GM11168 (cell line): ENCODE measurements around the gene EIF4E1B.
"Not testable (repeated sequence)": the region's sequence is repeated elsewhere in the genome, so short reads cannot be mapped to it uniquely, and the experiment has no call there.

Experiments
- in situ Hi-C: fragments of 300-500 bp; cut with MboI; formaldehyde crosslinking; loops from one replicate; pipeline ENCODE4 v1.12.0; 2022; ENCODE audit warnings: low sequenced_read_pairs; ENCODE audit not compliant: unreplicated experiment

Gene EIF4E1B, protein sequence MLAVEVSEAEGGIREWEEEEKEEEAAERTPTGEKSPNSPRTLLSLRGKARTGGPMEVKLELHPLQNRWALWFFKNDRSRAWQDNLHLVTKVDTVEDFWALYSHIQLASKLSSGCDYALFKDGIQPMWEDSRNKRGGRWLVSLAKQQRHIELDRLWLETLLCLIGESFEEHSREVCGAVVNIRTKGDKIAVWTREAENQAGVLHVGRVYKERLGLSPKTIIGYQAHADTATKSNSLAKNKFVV

DNA sequence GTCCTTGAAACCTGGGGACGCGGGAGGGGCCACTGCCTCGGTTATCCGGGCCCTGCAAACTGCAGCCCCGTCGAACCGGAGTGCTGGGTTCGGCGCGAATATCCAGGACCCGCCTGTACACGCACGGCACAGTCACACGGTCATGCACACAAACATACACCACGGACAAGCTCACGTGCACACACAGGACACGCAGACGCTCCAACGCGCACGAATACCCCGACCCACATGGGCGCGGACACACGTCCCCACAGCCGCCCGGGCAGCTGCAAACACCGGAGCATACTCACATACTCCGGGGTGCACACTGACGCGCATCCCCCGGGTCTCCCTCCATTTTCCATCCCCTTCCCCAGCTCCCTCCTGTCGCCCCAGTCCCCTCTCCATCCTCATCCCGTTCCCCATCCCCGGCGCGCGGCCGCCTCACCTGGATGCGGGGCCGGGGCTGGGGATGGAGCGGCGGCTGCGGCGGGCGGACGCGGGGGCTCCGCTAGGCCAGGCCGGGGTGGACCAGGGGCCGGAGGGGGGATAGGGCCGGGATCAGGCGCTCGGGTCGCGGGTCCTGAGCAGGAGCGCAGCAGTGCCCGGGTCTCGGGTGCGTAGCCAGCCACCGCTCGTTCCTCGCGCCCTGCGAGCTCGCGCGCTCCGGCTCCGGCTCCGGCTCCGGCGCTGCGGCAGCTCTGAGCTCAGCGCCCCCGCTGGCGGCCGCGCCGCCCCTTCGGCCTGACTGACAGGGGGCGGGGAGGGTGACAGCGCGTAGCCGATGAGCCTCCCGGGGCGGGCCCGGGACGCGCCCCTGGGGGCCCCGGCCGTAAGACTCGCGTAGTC, at the start of gene EIF4E1B, which contains the start of gene SNCB:
EIF4E1B (plus strand) TSS at position 823 of the 828 bp plus-strand sequence. CDS start 12,113 bp downstream, outside the sequence.
SNCB (minus strand) TSS at position 682 of the 828 bp plus-strand sequence. CDS start 880 bp downstream, outside the sequence.
- in situ Hi-C loops = no loop called here

DNA sequence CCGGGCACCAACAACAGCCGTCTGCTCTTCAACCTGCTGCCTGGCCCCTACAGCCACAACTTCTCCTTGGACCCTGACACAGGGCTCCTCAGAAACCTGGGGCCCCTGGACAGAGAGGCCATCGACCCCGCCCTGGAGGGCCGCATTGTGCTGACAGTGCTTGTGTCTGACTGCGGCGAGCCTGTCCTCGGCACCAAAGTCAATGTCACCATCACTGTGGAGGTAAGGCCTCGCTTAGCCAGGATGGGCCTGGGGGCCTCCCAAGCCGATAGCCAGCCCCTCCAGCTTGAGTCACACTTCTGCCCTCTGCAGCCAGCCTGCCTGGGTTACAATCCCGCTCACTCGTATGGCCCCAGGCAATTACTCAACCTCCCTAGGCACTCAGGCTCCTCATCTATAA, 49.1 kb upstream of the EIF4E1B start:
- in situ Hi-C loops = no loop called here

- in situ Hi-C loops = no loop called here
Measured at GRCh38 chr5:176583076-176583475, 47.4 kb upstream of the EIF4E1B start.

DNA sequence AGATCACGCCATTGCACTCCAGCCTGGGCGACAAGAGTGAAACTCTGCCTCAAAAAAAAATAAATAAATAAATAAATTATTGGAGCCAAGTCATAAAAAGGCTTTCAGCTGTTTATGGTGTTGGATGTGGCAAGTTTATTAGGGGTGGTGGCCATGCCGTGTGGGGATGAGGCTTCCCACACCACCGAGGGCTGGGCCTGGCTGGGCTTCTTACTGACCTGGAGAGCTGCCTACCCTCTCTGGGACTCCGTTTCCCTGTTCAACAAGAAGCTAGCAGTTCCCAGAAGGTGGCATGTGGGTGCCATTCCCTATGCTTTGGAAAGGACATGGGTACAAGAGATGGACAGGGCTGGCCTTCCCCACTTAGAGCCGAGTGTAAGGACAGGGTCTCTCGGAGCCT, 43.1 kb upstream of the EIF4E1B start:
- in situ Hi-C loops = no loop called here

DNA sequence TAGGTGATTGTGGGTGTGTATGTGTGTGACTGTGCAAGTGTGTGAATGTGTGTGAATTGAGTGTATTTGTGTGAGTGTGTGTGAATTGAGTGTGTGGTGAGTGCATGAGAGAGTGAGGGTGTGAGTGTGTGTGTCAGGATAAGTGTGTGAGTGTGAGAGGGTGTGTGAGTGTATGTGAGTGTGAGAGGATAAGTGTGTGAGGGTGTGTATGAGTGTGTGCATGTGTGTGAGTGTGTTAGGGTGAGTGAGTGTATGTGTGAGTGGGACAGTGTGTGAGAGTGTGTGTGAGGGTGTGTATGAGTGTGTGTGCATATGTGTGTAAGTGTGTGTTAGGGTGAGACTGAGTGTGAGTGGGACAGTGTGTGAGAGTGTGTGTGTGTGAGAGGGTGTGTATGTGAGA, 42.2 kb upstream of the EIF4E1B start:
- in situ Hi-C loops = no loop called here

DNA sequence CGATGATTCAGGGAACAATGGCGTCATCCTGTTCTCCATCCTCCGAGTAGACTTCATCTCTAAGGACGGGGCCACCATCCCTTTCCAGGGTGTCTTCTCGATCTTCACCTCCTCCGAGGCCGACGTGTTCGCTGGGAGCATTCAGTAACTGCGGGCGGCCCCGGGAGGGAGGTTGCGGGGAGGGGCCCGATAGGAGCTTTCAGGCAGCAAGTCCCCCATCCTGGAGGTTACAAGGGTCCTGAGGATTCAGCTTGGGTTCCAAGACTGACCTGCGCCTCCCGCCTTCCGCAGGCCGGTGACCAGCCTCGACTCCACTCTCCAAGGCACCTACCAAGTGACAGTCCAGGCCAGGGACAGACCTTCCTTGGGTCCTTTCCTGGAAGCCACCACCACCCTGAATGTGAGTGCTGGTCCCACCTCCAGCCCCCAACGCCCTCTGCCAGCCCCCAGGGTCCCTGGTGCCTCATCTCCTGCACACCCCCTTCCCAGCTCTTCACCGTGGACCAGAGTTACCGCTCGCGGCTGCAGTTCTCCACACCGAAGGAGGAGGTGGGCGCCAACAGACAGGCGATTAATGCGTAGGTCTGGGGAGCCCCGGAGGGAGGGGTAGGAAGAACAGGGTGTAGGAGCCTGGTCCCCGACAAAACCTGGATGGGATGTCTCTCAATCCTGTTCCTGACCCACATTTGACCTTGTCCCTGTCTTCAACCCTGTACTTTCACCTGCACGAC, 41.3 kb upstream of the EIF4E1B start:
- in situ Hi-C loops = no loop called here

GRCh38 chr5:176590035-176590717, 40.3 kb upstream of the EIF4E1B start:
- in situ Hi-C loops = no loop called here

- in situ Hi-C loops = not testable (repeated sequence)
Measured at GRCh38 chr5:176591667-176592066, 38.8 kb upstream of the EIF4E1B start.

GRCh38 chr5:176592573-176592972, 37.9 kb upstream of the EIF4E1B start:
- in situ Hi-C loops = no loop called here

DNA sequence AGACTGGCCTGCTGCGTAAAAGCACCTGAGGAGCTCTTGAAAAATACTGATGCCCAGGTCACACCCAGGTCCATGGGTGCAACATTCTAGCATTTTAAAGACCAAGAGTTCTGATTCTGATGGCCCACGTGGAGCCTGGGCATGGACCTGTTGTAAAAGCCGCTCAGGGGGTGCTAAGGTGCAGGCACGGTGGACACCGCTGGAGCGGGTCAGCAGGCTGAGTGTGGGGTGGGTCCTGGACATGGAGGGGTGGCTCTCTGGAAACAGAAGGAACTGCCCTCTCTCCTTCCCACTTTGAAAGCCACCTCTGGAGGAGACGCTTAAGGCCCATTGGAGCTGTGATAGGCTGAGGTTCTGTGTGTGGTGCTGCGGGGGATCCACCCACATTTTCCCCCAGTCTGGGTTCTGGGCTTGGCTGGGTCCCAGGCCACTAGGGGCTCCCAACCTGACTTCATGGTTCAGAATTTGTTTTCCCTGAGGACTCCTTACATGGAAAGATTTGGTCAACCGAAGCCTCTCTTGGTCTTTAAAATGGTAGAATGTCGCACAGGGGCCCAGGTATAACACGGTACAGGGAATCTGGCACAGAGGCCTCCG, 37.1 kb upstream of the EIF4E1B start:
- in situ Hi-C loops = no loop called here

- in situ Hi-C loops = no loop called here
Measured at GRCh38 chr5:176594554-176594953, 35.9 kb upstream of the EIF4E1B start.

DNA sequence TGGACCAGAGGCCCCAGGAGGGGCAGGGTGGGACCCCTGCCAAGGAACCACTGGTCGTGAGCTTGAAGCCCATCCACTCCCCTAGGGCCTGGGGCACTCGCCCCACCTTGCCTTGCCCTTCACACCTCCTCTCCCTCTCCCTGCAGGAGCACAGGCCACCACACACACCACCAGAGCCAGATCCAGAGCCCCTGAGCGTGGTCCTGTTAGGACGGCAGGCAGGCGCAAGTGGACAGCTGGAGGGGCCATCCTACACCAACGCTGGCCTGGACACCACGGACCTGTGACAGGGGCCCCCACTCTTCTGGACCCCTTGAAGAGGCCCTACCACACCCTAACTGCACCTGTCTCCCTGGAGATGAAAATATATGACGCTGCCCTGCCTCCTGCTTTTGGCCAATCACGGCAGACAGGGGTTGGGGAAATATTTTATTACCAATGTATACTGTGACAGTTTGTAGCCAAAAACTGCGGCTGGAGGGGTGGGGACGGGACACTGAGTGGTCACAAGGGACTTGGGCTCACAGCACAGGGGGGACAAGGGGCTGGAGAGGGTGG, 35.0 kb upstream of the EIF4E1B start:
- in situ Hi-C loops = no loop called here

DNA sequence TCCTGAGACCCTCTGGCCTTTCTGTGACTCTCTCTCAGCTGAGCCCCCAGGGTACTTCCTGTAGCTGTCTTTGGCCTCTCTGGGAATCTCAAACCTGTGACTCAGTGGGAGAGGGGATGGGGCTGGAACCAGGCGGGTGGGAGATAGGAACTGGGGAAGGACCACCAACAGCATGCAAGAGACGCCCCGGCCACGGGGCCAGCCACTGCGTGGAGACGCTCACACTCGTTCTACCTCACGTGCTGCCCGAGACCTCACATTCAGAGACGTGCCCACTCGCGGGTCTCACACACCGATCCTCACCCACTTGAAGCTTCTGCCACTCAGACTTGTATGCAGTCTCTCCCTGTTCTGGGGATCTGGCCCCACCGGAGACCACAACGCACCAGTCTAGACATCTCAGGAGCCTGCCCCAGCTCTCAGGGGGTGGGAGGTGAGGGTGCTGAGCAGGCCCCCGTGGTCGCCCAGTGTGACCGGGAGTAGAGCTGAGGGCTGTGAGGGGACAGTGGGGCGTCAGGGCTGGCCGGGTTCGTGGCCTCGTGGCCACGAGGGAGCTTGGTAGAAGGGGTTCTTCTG, 34.3 kb upstream of the EIF4E1B start:
- in situ Hi-C loops = no loop called here

DNA sequence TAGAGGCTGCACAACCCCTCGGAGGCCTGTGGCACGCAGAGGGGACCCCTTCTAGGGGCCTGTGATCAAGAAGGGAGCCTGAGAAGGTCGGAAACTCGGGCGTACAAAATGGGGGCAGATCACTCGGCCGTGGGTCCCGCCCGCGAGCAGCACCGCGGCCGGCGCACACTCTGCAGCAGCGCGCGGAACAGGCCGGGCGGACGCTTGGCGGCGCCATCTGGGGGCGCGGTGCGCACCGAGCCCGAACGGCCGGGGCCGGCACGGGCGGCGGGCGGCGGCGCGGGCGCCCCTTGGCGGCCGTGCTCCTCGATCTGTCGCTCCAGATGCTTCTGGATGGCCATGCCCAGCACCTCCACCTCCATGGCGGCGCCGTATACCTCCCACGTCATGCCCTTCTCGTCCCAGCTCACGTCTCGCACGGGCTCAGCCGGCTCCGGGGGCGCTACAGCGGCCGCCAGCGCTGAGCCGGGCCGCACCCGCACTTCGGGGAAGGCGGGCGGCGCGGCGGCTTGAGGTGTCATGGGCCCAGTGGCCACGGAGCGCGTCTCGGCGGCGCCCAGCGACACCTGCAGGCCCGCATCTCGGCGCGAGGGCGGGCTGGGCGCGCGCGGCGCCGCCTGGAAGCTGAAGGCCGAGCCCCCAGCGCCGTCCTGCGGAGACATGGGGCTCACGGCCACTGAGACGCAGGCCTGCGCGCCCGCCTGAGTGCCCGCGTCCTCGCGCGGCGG, 33.6 kb upstream of the EIF4E1B start:
- in situ Hi-C loops = no loop called here

GRCh38 chr5:176597417-176598389, 32.8 kb upstream of the EIF4E1B start:
- in situ Hi-C loops = no loop called here

- in situ Hi-C loops = not testable (repeated sequence)
Measured at GRCh38 chr5:176599749-176600430, 30.6 kb upstream of the EIF4E1B start.

DNA sequence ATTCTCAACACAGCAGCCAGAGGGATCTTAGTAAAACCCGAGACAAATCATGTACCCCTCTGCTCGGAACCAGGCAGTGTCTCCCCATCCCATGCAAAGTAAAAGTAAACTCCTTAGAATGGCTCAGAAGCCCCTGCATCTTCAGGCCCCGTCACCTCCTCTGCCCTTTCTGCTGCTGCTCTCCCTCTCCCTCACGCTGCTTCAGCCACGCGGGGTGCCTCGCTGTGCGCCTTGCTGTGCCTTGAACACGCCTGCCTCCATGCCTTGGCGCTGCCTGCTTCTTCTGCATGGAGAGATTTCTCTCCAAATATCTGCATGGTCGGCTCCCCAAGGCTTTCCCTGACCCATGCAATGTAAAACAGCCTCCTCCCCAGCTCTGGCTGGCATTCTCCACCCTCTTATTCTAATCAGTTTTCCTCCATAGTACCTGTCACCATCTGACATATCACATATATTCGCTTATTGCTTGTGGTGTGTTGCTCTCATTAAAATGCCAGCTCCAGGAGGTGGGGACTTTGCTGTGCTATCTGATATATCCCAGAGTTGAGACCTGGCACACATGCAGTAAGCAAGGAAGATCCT, 28.5 kb upstream of the EIF4E1B start:
- in situ Hi-C loops = no loop called here
